Activated CD8-positive, alpha-beta memory T cell treated with anti-CD3 and anti-CD28 coated beads, Interleukin-2, amount 50 U/mL, for 1 hour (primary cell): ENCODE measurements around the gene TOMM5.
A peak's percentile ranks its signal among the peaks of the same experiment; 100 is the strongest.

Experiments used
- DNase-seq: peaks from one replicate; pipeline ENCODE4 v3.0.0-alpha.2; 2020; ENCODE audit errors: extremely low read depth

TOMM5 gene

DNA sequence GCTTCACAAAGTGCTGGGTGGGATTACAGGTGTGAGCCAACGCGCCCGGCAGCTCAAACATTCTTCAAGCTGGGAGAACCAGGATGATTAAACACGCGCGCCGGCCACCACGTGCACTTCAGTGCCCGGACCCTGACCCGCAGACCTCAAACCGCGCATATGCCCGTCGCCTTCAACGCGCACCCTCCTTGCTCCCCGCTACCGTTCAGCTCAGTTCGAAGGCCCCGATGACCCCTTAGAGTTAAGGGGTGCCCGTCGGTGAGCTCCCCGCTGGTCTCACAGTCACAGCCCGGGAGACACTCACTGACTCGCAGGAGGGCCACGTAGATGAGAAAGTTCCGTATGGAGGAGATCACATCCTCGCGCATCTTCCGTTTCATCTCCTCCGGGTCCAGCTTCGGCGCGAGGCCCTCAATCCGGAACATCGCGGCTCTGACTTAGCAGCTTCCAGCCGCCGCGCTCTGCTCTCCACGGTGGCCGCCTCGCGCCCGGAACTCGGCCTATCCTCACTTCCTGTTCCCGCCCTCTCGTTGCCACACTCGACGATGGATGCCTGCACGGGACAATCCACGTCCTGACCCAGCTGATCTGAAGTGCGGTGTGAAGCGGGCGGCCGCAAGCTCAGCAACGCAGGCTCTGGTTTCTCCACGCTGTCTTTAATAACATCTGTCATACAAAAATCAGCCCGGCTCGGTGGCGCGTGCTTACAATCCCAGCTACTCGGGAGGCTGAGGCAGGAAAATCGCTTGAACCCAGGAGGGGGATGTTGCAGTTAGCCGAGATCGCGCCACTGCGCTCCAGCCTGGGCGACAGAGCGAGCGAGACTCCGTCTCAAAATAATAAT, at the start of gene TOMM5:
Gene TOMM5, minus strand, starts transcription at position 490 of the 844 bp plus-strand sequence. Its CDS starts 65 bp downstream, at position 425.
- peak; percentile 79 for DNase-seq

DNA sequence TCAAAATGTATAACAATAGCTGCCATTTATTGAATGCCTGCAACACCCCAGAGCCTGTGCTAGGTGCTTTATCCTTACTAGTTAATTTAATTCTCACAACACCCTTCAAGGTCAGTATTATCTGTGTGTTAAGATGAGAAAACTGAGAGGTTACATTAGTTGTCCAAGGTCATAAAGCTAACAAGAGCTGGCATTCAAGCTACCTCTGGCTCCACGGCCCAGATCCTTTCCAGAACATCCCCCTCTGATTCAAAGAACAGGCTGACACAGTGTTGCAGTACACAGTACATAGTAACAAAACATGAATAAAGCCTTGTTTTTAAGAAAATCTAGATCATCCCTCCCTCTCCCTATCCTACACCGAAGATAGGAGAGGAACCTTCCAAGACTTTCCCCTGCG, 48.9 kb upstream of the TOMM5 start:
- no peak for DNase-seq

DNA sequence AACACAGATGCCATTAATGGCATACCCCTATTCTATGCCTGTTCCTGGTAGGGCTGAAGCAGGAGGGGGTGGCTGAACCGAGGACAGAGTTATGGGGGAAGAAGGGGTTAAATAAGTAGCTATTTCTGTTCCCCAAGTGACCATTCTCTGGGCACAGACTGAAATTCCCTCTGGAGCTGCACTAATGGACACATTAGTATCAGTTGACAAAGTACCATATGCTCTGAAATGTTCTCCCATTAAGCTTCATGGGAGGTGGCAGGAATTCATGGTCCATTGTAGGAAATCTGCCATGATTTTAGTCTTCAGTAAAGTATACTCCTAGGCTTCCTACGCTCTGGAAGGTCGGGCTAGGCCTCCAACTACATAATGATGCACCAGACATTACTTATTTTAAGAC, 47.8 kb upstream of the TOMM5 start:
- DNase-seq: no peak

DNA sequence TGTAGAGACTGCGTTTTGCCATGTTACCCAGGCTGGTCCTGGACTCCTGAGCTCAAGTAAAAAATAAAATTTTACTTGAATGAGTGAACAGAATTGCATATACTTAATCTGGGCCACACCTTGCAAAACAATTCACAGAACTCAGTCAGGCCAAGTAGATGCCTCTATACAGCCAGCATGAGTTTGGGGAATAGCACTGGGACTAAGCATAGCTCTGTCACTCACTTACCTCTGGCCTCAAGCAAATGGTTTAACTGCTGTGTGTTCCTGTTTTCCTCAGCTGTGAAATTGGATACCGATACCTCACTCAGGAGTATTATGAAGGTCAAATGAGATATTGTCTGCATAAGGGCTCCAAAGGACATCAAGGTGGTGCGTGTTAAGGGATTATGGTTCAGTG, 47.4 kb upstream of the TOMM5 start:
- no peak for DNase-seq

DNA sequence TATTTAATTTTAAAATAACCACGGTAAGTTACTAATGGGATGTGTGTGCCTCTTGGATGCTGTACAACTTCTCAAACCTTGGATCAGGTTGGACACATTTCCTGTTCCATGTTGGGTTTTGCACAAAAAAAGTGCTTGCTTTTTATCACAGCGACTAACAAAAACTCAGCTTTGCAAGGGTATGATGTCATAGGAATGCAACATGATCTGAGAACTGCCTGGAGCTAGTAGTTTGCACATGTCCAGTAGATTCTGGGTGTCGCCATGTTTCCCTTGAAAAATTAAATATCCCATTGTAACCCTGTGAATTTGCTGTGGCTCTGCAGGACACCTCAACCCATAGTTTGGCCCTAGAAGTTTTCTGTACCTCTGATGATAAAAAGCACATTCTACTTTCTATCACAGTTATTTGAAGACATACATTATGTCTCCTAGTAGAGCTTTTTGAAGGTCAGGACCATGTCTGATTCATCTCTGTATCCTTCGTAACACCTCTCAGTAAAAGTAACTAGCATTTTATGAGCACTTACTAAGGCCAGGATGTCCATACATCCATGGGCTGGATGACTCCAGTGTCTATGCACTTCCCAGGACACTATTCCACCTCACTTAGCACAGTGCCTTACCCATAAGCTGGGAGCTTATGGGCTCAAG, 46.8 kb upstream of the TOMM5 start:
- DNase-seq: no peak

DNA sequence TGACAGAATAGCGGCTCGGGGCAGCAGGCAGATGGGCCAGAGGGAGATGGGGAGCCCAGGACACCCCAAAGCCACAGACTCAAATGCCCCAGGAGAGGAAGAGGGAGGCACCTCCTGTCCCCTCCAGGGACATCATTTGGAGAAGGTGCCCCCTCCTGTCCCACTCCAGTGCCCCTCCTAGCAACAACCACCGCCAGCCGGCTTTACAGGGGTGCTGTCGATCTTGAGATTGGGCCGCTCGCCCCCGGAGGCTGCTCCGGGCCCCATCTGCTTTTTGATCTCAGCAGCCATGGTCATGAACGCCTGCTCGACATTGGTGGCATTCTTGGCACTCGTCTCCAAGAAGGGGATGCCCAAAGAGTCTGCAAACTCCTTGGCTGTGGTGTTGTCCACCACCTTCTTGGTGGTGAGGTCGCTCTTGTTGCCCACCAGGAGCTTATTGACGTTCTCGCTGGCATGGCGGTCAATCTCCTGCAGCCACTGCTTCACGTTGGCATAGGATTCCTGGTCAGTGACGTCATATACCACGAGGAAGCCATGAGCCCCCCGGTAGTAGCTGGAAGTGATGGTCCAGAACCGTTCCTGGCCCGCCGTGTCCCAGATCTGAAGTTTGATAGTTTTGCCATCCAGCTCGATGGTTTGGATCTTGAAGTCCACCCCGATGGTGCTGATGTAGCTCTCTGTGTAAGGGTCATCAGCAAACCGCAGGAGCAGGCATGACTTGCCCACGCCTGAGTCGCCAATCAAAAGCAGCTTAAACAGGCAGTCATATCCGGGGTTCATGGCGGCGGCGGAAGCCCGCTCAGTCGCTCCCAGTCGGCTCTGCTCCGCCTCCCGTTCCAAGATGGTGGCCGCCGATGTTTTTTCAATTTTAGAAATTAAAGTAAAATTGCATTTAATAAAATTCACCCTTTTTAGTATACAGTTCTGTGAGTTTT, 44.4 kb upstream of the TOMM5 start:
- no peak for DNase-seq

DNA sequence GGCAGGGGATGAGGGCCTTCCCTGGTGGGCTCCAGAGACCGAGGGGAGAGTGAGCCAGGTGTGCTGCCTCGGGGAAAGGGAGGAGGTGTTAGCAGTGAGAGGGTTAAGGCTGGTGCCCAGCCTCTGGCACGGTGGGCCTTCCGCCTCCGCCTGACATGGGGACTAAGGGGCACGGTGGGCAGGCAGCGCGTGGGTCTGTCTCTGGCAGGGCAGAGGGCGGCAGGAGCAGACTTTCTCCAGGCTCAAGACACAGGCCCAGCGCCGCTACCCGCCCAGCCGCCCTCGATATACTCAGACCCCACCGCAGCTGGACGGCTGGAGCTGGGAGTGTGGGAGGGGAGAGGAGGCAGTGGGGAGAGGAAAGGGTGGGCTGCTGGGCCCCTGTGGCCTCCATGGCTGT, 43.4 kb upstream of the TOMM5 start:
- no peak for DNase-seq

DNA sequence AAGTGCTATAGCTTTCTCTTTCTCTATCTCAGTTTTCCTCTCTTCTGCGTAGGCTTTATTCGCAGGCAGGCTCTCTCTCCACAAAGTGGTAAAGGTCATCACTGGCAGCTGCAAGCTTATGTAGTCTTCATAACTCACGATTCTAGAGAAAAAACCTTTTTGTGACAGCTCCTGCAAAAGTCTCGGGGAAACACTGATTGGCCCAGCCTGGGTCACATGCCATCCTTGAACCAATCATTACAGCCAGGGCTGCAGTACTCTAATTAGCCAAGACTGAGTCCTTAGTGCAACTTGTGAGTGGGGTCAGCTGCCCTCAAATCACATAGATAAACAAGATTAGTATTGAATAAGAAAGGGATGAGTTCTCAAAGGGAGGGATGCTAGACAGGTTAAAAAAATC, 40.1 kb upstream of the TOMM5 start:
- DNase-seq: no peak

DNA sequence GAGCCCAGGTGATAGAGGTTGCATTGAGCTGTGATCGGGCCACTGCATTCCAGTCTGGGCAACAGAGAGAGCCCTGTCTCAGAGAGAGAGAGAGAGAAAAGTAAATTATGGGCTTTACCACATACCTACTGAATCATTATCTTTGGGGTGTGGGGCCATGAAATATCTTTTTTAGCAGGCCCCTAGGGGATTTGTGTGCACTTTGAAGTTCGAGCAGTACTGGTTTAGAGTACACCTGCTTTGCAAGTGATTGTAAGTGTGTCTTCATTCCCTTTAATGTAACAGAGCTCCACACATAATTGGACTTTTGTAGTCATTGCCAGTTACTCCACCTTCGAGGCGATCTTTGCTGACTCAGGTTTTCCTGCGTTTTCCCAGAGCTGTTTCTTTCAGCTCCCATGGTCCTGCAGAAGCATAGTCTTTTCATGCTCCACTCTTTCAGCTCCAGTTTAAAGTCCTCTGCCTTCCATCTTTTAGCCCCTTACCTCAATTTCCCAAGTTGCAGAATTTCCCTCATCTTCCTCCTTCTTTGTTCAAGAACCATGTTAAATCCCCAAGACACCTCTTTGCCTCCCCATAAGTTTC, 34.4 kb upstream of the TOMM5 start:
- no peak for DNase-seq

DNA sequence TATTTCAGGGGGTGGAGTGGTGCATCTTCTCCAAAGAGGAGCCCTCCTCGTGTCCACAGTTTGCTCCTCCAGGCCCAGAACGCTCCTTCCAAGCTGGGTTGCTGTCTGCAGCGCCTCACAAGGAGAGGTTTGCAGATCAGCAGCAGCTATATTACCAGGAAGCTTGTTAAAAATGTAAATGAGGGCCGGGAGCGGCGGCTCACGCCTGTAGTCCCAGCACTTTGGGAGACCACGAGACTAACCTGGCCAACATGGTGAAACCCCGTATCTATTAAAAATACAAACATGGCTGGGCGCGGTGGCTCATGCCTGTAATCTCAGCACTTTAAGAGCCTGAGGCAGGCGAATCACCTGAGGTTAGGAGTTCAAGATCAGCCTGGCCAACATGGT, 33.4 kb upstream of the TOMM5 start:
- DNase-seq: no peak

DNA sequence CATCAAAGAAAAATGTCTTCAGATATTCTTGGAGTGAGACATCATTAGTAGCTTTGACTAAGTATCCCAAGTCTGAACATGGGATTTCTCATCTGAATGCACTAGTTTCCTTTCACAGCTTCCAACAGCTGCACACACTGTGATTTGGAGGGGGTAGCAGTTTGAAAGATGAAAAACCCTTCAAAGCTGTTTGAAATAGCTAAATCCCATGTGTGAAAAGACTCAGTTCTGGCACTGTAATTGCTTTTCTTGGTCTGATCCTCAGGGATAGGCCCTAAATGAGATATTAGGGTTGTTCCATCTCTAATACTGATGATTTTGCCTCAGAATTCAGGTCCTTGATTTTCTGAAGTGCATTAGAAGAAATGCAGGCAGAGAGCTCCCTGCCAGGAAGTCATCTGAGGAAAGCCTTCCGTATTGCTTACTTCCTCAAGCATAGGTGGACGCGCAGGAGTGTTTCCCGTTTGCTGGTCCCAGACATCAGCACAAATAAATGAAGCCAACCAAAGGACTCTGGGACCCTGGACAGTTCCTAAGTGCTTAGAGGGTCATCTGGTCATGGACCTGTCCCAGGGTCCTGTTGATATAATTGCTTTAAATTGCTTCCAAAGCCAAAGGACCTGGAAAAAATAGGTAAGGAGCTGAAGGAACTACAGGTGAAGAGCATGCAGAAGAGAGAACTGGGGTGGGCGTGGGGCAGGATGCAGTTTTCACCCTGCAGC, 32.8 kb upstream of the TOMM5 start:
- DNase-seq: no peak

DNA sequence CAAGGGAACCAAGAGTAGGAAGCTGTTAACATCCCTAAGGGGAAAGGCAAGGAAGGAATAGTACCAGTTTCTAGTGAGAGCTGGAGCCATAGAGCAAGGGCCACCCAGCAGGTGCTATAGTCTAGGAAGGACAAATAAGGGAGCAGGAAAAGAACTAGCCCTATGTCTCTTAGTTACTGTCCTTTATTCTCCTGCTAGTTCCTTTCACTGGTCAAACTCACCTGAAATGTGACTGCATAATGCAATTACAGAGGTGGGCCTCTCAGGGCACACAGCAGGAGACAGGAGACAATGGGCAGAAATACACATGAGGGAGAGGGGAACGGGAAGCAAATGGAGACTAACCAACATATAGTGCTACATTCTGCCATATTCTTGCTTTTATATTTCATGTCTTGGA, 31.7 kb upstream of the TOMM5 start:
- DNase-seq: no peak

DNA sequence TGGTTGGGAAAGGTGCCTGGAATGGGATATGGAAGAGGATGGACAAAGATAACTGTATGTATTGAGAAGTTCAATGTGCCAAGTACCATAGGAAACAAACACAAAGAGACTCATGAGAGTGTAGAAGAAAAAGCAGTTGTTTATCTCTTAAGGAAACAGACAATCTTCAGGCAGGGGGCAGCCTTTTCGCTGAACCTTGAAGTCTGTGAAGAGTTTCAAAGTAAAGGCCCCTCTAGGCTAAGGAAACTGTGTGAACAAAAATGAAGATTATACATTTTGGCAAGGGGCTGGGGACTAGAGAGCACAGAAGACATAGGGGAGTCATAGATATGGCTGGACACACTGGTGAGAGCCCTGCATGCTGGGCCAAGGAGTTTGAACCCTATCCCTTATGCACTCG, 30.9 kb upstream of the TOMM5 start:
- no peak for DNase-seq

DNA sequence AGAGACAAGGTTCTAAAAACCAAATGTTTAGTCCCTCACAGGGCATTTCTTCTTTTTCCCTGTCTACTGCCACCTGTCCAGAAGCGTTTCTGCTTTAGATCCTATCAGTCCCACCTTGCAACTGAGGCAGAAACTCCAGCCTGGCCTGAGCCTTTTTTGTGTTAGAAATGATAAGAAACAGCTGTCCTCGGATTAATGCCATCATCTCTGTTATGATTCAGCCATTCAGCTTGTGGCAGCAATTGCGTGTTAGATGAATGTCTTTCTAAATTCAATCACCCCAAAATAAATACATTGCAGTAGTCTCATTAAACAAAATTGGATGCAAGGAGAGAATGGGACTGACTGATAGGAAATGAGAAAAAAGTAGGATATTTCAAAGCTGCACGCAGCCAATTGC, 30.1 kb upstream of the TOMM5 start:
- no peak for DNase-seq

DNA sequence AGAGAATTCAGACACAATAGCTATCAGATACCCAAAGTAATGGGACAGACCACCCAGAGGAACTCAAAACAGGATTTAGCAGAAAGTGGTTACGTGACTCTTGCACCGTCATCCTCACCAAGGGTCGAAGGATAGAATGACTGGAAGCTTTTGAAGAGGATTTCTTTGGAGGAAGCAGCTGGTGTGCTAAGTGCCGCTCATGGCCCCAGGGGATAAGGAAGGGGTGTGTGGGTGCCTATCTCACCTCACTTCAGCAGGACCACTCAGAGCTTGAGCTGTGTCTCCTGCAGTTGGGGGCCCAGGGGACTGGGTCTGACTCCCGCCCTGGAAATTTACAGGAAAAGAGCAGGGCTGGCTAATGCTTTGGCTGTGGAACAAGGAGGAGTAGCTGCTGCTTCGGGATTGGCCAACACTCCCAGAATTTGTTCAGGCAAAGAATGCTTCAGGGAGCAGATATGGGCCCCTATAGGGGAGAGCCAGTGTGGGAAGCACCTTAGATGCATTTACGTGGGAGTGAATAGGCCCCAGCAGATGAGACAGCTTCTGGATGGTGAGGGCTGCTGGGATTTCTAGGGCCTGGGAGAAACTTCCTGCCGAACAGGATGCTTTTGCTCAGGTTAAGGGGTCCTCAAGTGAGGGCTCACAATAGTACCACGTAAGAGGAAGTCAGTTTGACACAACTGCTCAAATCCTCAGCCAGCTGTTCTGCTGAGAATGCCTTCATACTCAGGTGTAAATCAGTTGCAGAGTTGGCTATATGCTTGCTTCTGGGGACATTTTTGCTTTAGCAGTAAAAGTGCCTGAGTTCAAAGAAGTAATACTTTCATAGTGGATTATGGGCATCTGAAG, 29.1 kb upstream of the TOMM5 start:
- no peak for DNase-seq

DNA sequence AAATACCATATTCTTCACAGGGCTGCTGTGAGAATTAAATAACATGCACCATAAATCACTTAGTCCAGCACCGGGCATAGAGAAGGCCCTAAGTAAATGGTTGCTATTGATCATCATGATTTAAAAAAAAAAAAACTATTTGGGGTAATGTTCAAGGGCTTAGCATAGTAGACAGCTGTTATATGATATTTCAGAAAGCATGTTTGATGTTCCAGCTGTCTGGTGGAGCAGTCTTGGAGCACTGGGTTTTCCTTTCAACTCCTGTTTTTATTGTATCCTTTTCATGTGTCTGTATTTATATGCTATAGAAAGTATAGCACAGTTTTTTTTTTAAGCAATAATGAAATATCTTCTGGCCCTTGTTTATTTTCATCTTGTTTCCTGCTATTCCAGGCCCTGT, 28.0 kb upstream of the TOMM5 start:
- no peak for DNase-seq

DNA sequence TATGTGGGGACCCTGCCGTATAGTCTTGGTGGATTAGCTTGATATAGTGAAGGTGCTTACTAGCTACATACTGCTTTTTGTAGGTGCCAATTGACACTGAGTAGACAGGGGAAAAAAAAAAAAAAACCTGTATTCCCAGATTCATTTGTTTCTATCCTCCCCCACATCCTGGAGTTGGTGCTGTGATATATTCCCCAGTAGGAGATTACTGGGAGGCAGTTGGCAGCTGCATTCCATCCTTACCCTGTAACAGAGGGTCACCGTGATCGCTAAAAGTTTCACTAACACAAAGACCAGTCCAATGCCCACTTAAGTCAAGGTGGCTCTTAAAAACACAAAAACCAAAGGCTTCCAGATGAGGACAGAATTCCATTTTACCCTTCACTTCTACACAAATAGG, 27.4 kb upstream of the TOMM5 start:
- no peak for DNase-seq

DNA sequence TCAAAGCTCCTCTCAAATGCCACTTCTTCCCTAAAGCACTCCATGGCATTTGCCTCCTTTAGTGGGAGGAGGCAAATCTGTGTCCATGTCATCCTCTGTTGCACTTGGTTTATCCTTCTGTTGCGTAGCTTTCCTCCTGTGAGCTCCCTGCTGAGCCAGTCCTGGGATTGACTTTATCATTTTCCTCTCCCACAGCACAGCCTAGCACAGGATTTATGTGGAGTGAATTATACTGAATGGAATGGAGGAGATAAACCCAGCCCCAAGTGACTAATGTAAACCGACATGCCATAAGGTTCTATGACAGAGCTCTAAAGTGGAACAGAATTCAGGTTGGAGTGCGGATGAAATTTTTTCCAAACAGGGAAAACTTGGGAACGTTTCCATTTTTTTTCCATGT, 26.4 kb upstream of the TOMM5 start:
- no peak for DNase-seq

DNA sequence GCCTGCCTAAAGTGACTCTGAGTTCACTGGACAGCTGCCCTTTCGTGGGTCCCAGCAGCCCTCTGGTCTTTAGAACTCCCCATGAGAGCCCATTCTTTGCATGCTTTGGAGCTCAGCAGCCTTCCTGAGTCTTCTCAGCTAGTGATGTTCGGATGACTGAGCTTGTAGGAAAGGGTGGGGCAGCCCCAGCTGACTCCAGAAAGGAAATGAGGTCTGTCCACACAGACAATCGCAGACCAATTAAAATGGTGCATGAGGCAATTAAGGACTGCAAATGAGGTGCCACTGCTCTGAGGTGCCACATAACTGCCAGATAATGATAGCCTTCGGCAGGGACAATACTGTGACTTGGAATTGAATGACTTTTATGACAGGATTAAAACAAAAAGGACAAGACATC, 25.4 kb upstream of the TOMM5 start:
- DNase-seq: no peak

DNA sequence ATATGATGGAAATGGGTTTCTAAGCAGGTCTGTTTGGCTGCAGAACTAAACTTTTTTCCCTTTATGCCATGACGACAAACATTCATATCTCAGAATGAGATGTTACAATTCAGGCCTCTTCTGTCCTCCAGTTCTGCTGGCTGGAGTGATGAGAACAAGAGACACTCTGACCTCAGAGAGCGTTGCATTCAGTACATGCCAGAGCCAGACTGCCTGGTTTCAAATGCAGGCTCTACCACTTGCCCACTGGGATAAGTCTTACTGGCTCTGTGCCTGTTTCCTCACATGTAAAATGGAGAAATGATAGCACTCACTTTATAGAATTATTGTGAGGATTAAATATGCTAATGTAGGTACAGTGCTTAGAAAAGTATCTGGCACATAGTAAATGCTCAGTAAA, 24.8 kb upstream of the TOMM5 start:
- no peak for DNase-seq
